ENCODE results near the gene SLC7A8. TPM values are rescaled to one million over a fixed set of nuclear protein-coding genes. Genes with fewer than 3 reads are reported as not detected.

The SLC7A8 gene
- total RNA-seq, 6 donors from 2014 or later: 30.4 to 58.2 (median 42.0) TPM

DNA sequence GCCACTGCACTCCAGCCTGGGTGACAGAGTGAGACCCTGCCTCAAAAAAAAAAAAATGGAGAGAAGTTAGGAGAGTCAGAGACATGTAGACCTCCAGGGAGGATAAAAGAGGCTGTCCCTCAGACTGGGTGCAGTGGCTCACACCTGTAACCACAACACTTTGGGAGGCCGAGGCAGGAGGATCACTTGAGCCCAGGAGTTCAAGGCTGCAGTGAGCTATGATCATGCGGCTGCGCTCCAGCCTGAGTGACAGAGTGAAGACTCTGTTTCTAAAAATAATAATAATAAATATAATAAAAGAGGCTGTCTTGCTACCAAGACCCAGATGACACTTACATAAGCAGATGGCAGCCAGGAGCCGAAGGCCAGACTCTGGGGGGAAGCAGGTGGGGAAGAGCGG is 18.5 kb downstream of the SLC7A8 start:
- Histone ChIP-seq H3K9me3 (no peaks in the 10 kb centered on the region), H3K27ac (peak overlapping the region in 1 of 4 donors; percentile 57), H3K27me3 (no peaks in the 10 kb centered on the region), H3K36me3 (no peaks in the 10 kb centered on the region), H3K4me3 (no peak overlapping the region), H3K4me1 (peaks cover 4 to 43% (median 37%) of the 10 kb centered on the region in 4 donors)
- ATAC-seq (ENCODE audit: low FRiP score in 2 of 2) (no peak), DNase-seq (no peak)
- TF ChIP-seq POLR2AphosphoS5 (IDR thresholded peaks at IDR 0.05): no peak
- no peak for TF ChIP-seq POLR2A (IDR thresholded peaks at IDR 0.05)
- TF ChIP-seq EP300 (IDR thresholded peaks at IDR 0.05): no peak
- TF ChIP-seq CTCF (IDR thresholded peaks at IDR 0.05): no peak
- WGBS, 2 donors: 95% methylated on average over 5 of the region's 5 CpGs

DNA sequence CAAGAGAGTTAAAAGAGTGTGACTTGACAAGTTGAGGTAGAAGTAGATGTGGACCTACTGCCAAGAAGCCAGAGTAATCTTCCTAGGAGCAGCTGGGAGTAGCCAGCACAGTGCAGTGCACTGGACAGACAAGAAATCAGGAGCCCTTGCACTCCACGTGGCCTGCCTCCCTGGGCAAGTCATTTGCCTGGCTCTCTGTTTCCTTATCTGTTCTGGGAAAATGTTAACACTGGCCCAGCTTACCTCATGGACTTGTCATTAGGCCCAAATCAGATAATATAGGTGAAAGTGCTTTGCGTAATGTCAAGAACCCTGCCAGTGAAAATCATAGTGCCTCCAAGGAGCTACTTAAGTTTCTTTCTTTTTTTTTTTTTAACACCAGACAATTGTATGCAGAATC is 19.2 kb downstream of the SLC7A8 start:
- Histone ChIP-seq H3K4me1 (peaks cover 4 to 45% (median 39%) of the 10 kb centered on the region in 4 donors), H3K9me3 (no peaks in the 10 kb centered on the region), H3K27me3 (no peaks in the 10 kb centered on the region), H3K4me3 (no peak overlapping the region), H3K27ac (peak overlapping the region in 2 of 4 donors; percentile 35 to 58), H3K36me3 (no peaks in the 10 kb centered on the region)
- TF ChIP-seq CTCF (IDR thresholded peaks at IDR 0.05): no peak
- TF ChIP-seq POLR2AphosphoS5 (IDR thresholded peaks at IDR 0.05): peak in 1 of 2 donors; percentile 49
- TF ChIP-seq EP300 (IDR thresholded peaks at IDR 0.05): peak in 1 of 4 donors; percentile 29
- TF ChIP-seq POLR2A (IDR thresholded peaks at IDR 0.05): no peak
- 46 to 60% methylated on average over 2 of the region's 2 CpGs for WGBS, 2 donors
- peak in 1 of 2 donors; percentile 79 for DNase-seq
- ATAC-seq (ENCODE audit: low FRiP score in 2 of 2): peak in 1 of 2 donors; percentile 47

DNA sequence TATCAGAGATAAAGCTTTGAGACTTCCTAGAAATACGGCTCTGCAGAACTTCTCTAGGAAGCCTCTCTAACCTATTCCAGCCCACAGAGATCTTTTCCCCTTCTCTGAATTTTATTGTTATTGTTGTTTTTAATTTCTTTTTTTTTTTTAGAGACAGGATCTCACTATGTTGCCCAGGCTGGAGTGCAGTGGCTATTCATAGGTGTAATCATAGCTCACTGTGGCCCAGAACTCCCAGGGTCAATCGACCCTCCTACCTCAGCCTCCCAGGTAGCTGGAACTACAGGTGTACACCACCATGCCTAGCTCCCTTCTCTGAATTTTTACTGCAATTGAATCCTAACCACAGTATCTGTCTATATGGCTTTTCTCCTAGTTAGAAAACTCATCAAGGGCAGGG is 19.6 kb downstream of the SLC7A8 start:
- Histone ChIP-seq H3K4me3 (no peak overlapping the region), H3K36me3 (no peaks in the 10 kb centered on the region), H3K9me3 (no peaks in the 10 kb centered on the region), H3K4me1 (peaks cover 4 to 43% (median 38%) of the 10 kb centered on the region in 4 donors), H3K27me3 (no peaks in the 10 kb centered on the region), H3K27ac (peak overlapping the region in 2 of 4 donors; percentile 35 to 58)
- DNase-seq: no peak
- 89 to 98% methylated on average over 2 of the region's 2 CpGs for WGBS, 2 donors
- TF ChIP-seq POLR2A (IDR thresholded peaks at IDR 0.05): no peak
- no peak for TF ChIP-seq POLR2AphosphoS5 (IDR thresholded peaks at IDR 0.05)
- no peak for TF ChIP-seq CTCF (IDR thresholded peaks at IDR 0.05)
- TF ChIP-seq EP300 (IDR thresholded peaks at IDR 0.05): no peak
- ATAC-seq (ENCODE audit: low FRiP score in 2 of 2): no peak

DNA sequence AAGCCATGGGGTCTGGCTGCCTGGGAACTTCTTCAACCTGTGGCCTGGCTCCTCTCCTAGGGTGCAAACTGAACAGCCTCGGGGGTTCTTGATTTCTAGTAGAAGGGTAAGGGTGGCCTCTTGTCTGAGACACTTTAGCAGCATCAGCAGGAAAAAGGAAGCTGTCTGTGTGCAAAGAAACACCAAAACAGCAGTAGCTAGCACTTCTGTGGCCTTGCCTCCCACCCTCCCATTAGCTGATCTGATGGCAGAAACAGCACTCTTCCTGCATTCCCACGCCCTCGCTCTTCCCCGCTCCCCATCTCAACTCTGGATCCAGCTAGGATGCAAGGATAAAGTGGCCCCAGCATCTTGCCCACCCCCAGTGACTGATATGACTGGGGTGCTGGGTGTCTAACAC is 20.7 kb downstream of the SLC7A8 start:
- peaks cover 4 to 38% (median 32%) of the 10 kb centered on the region in 4 donors for H3K4me1 ChIP-seq
- H3K27me3 ChIP-seq: no peaks in the 10 kb centered on the region
- no peaks in the 10 kb centered on the region for H3K9me3 ChIP-seq
- ATAC-seq (ENCODE audit: low FRiP score in 2 of 2) (no peak), DNase-seq (no peak)
- no peak overlapping the region for H3K4me3 ChIP-seq
- TF ChIP-seq CTCF (IDR thresholded peaks at IDR 0.05) (no peak), POLR2A (IDR thresholded peaks at IDR 0.05) (no peak), EP300 (IDR thresholded peaks at IDR 0.05) (no peak), POLR2AphosphoS5 (IDR thresholded peaks at IDR 0.05) (no peak)
- 57 to 72% methylated on average over 4 of the region's 4 CpGs for WGBS, 2 donors
- no peaks in the 10 kb centered on the region for H3K36me3 ChIP-seq
- peak overlapping the region in 2 of 4 donors; percentile 35 to 69 for H3K27ac ChIP-seq

GRCh38 chr14:23162005-23162404 is 21.5 kb downstream of the SLC7A8 start:
- TF ChIP-seq EP300 (IDR thresholded peaks at IDR 0.05) (no peak), POLR2AphosphoS5 (IDR thresholded peaks at IDR 0.05) (no peak)
- WGBS, 2 donors: 61 to 64% methylated on average over 5 of the region's 5 CpGs
- Histone ChIP-seq H3K4me3 (no peak overlapping the region), H3K4me1 (peaks cover 4 to 32% (median 24%) of the 10 kb centered on the region in 4 donors), H3K27ac (peak overlapping the region in 3 of 4 donors; percentile 64 to 90 (median 77)), H3K9me3 (no peaks in the 10 kb centered on the region), H3K36me3 (no peaks in the 10 kb centered on the region), H3K27me3 (no peaks in the 10 kb centered on the region)
- ATAC-seq (ENCODE audit: low FRiP score in 2 of 2) (no peak), DNase-seq (no peak)
